Kidney tubule cell (primary cell): ENCODE data around the gene VAMP4.
"Not testable (repeated sequence)": the region's sequence is repeated elsewhere in the genome, so short reads cannot be mapped to it uniquely, and the experiment has no call there.

Source experiments
- DNase-seq: peaks from one replicate; pipeline ENCODE4 v3.0.0-alpha.2; 2018; ENCODE audit warnings: low spot score

VAMP4 gene

GRCh38 chr1:171751221-171751620, 9.4 kb upstream of the VAMP4 start:
- no peak for DNase-seq

- DNase-seq = no peak
These were observed 6.8 kb upstream of the VAMP4 start for GRCh38 chr1:171748651-171749050.

- no peak for DNase-seq
These were observed 3.1 kb upstream of the VAMP4 start for GRCh38 chr1:171744986-171745385.

- peak; percentile 80 for DNase-seq
These were observed 1.4 kb upstream of the VAMP4 start for GRCh38 chr1:171743081-171743870.

- no peak for DNase-seq
These were observed 685 bp upstream of the VAMP4 start for GRCh38 chr1:171742577-171742922.

GRCh38 chr1:171740987-171741871, 636 bp downstream of the VAMP4 start:
- peak; percentile 32 for DNase-seq

- peak; percentile 36 for DNase-seq
These were observed 1.5 kb downstream of the VAMP4 start for GRCh38 chr1:171740356-171740863.

- no peak for DNase-seq
These were observed 2.2 kb downstream of the VAMP4 start for GRCh38 chr1:171739656-171740055.

GRCh38 chr1:171738911-171739310, 3.0 kb downstream of the VAMP4 start:
- no peak for DNase-seq

GRCh38 chr1:171736196-171736595, 5.7 kb downstream of the VAMP4 start:
- DNase-seq = no peak

- DNase-seq = no peak
These were observed 11.8 kb downstream of the VAMP4 start for GRCh38 chr1:171730052-171730451.

- DNase-seq = no peak
These were observed 14.1 kb downstream of the VAMP4 start for GRCh38 chr1:171727778-171728177.

- DNase-seq = not testable (repeated sequence)
These were observed 18.7 kb downstream of the VAMP4 start for GRCh38 chr1:171723180-171723579.

GRCh38 chr1:171718848-171719247, 23.0 kb downstream of the VAMP4 start:
- no peak for DNase-seq

GRCh38 chr1:171718216-171718615, 23.6 kb downstream of the VAMP4 start:
- DNase-seq = no peak

GRCh38 chr1:171717062-171717718, 24.7 kb downstream of the VAMP4 start:
- peak; percentile 33 for DNase-seq

GRCh38 chr1:171716616-171717015, 25.2 kb downstream of the VAMP4 start:
- peak; percentile 23 for DNase-seq

GRCh38 chr1:171715813-171716251, 26.0 kb downstream of the VAMP4 start:
- DNase-seq = peak; percentile 74

GRCh38 chr1:171712341-171712740, 29.5 kb downstream of the VAMP4 start:
- DNase-seq = no peak

GRCh38 chr1:171711643-171712042, 30.2 kb downstream of the VAMP4 start:
- DNase-seq = no peak

- no peak for DNase-seq
These were observed 34.3 kb downstream of the VAMP4 start for GRCh38 chr1:171707583-171707982.

- no peak for DNase-seq
These were observed 39.3 kb downstream of the VAMP4 start for GRCh38 chr1:171702598-171702997.
